ENCODE measurements around the gene QSOX2. TPM values are rescaled to one million over a fixed set of nuclear protein-coding genes. Genes with fewer than 3 reads are reported as not detected.

Gene QSOX2
- total RNA-seq, 1 donor from 2014 or later = 21.2 TPM

DNA sequence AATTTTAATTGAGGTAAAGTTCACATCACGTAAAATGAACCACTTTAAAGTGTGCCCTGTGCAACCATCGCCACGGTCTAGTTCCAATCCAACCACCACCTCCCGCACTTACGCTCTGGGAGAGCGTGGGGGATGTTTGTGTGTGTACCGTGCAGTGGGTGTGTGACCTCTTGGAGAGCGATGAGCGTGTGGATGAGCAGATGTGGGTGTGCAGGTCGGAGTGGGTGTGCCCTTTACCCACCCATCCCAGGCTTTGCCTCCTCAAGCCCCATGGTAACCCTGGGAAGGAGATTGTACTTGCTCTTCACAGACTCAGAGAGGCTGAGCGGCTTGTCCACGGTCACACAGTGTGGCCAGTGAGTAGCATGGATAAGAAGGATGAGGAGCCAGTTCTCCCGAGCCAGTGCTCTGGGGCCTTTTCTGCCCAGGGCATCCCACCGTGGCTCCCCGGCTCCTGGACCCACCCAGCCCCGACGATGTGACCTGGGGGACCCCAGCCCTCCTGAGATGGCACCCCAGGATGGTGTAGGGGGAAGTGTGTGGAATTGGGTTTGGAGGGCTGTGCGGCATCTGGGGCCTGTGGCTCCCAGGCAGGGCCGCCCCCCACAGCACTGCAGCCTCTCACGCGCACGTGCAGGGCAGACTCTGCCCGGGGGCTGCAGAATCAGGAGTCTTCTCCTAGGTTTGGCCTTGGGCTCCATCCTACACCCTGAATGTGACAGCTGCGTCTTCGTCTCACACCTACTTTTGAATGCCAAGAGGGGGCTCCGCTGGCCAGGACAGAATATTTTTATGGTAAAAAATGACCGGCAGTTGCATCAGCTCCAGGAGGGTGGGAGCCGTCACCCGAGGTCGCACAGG, 54.3 kb downstream of the QSOX2 start:
- TF ChIP-seq, protein P1, sequence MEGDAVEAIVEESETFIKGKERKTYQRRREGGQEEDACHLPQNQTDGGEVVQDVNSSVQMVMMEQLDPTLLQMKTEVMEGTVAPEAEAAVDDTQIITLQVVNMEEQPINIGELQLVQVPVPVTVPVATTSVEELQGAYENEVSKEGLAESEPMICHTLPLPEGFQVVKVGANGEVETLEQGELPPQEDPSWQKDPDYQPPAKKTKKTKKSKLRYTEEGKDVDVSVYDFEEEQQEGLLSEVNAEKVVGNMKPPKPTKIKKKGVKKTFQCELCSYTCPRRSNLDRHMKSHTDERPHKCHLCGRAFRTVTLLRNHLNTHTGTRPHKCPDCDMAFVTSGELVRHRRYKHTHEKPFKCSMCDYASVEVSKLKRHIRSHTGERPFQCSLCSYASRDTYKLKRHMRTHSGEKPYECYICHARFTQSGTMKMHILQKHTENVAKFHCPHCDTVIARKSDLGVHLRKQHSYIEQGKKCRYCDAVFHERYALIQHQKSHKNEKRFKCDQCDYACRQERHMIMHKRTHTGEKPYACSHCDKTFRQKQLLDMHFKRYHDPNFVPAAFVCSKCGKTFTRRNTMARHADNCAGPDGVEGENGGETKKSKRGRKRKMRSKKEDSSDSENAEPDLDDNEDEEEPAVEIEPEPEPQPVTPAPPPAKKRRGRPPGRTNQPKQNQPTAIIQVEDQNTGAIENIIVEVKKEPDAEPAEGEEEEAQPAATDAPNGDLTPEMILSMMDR (IDR thresholded peaks at IDR 0.05; ENCODE audit: partially characterized antibody, unreplicated experiment) = no peak
- Mint-ChIP-seq H3K36me3 (ENCODE audit: unreplicated experiment) (no peaks in the 10 kb centered on the region), H3K4me3 (ENCODE audit: unreplicated experiment) (peak overlapping the region; percentile 25), H3K4me1 (ENCODE audit: low read depth, unreplicated experiment) (peaks cover 5% of the 10 kb centered on the region), H3K27me3 (ENCODE audit: unreplicated experiment) (peaks cover 7% of the 10 kb centered on the region), H3K9me3 (ENCODE audit: unreplicated experiment) (peaks cover 5% of the 10 kb centered on the region), H3K27ac (ENCODE audit: unreplicated experiment) (no peak overlapping the region)
- no peak for DNase-seq

DNA sequence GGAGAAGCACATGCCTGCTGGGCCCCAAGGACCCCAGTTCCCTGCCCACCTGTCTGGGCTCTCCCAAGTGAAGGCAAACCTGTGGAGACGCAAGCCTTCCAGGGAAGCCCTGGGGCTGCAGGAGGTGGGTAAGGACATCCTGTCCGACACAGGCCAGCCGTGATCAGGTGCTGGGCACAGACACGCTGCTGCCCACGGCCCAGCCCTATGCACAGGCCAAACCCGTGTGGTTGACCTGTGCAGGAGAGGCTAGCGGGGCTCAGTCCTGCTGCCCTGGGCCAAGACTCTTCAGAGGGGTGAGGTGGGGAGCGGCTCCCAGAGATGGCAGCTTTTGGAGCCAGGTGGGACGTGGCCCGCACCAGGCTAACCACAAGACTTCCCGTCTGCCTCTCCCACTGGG, 55.0 kb downstream of the QSOX2 start:
- peaks cover 5% of the 10 kb centered on the region for H3K9me3 Mint-ChIP-seq (ENCODE audit: unreplicated experiment)
- H3K27me3 Mint-ChIP-seq (ENCODE audit: unreplicated experiment) = peaks cover 4% of the 10 kb centered on the region
- no peak overlapping the region for H3K4me3 Mint-ChIP-seq (ENCODE audit: unreplicated experiment)
- TF ChIP-seq, protein P1 (IDR thresholded peaks at IDR 0.05; ENCODE audit: partially characterized antibody, unreplicated experiment) = no peak
- peak; percentile 9 for DNase-seq
- H3K36me3 Mint-ChIP-seq (ENCODE audit: unreplicated experiment) = no peaks in the 10 kb centered on the region
- no peak overlapping the region for H3K27ac Mint-ChIP-seq (ENCODE audit: unreplicated experiment)
- H3K4me1 Mint-ChIP-seq (ENCODE audit: low read depth, unreplicated experiment) = peaks cover 3% of the 10 kb centered on the region

DNA sequence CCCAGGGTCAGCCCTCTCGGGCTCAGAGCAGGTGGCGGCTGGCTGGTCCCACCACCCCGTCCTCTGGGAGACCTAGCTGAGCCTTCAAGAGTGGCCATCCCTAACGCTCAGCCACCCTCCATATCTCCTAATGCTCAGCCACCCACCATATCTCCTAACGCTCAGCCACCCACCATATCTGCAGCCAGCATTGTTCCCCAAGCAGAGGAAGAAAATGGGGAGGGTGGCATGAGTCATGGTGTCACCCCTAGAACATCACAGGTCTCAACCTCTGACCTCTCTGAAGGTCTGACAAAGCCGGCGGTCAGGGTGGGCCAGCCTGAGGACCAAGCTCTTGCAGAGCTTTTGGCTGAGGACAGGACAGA, 55.4 kb downstream of the QSOX2 start:
- H3K27ac Mint-ChIP-seq (ENCODE audit: unreplicated experiment) = no peak overlapping the region
- H3K4me3 Mint-ChIP-seq (ENCODE audit: unreplicated experiment) = no peak overlapping the region
- H3K27me3 Mint-ChIP-seq (ENCODE audit: unreplicated experiment) = peaks cover 4% of the 10 kb centered on the region
- TF ChIP-seq, protein P1 (IDR thresholded peaks at IDR 0.05; ENCODE audit: partially characterized antibody, unreplicated experiment) = no peak
- peaks cover 3% of the 10 kb centered on the region for H3K4me1 Mint-ChIP-seq (ENCODE audit: low read depth, unreplicated experiment)
- peaks cover 5% of the 10 kb centered on the region for H3K9me3 Mint-ChIP-seq (ENCODE audit: unreplicated experiment)
- no peaks in the 10 kb centered on the region for H3K36me3 Mint-ChIP-seq (ENCODE audit: unreplicated experiment)
- DNase-seq = peak; percentile 10

DNA sequence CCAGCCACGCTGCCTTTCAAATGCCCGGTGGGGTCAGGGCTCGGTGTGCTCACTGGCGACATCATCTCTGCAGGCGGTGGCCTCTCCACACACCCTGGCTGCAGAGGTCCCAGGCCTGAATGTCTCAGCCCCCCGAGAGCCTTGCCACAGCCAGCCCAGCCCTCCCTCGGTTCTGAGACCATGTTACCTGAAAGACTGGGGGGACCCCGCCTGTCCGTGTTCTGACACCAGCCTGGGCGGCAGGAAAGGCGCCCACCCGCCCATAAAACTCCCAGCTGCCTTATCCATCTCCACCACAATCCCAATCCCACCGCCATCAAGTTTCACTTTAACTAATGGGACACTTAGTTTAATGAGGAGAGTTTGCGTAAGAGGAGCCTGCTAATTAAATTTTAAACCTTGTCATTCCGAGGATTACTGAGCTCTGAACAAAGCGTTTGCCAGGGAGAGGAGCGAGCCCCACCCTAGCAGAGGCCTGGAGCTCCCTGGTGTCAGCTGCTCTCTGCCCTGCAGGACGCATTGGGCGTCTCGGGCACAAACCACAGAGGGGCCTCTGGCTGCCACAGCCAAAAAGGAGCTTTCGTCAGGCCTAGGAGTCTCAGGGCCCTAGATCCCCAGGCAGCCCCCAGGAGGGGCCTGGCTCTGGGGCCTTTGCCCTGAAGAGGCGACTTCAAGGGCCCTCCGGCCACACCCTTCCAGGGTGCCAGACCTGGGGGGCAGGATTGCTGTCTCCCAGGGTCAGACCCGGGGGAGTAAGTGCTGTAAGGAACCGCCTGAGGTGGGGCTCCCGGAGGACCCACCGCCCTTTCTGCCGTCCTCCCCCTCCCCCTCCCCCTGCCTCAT, 56.0 kb downstream of the QSOX2 start:
- DNase-seq = peak; percentile 45
- H3K27ac Mint-ChIP-seq (ENCODE audit: unreplicated experiment) = no peak overlapping the region
- H3K4me3 Mint-ChIP-seq (ENCODE audit: unreplicated experiment) = no peak overlapping the region
- peaks cover 5% of the 10 kb centered on the region for H3K9me3 Mint-ChIP-seq (ENCODE audit: unreplicated experiment)
- no peaks in the 10 kb centered on the region for H3K36me3 Mint-ChIP-seq (ENCODE audit: unreplicated experiment)
- TF ChIP-seq, protein P1 (IDR thresholded peaks at IDR 0.05; ENCODE audit: partially characterized antibody, unreplicated experiment) = no peak
- H3K27me3 Mint-ChIP-seq (ENCODE audit: unreplicated experiment) = peaks cover 4% of the 10 kb centered on the region
- H3K4me1 Mint-ChIP-seq (ENCODE audit: low read depth, unreplicated experiment) = peaks cover 3% of the 10 kb centered on the region
